HG03159 (cell line): ENCODE results near the gene CMTM8.
"Not testable (repeated sequence)": the region's sequence is repeated elsewhere in the genome, so short reads cannot be mapped to it uniquely, and the experiment has no call there.

Experiments
- ATAC-seq: cut with Tn5 transposase; IDR thresholded peaks from one replicate; pipeline ENCODE4 v1.9.1; 2021; ENCODE audit warnings: mild to moderate bottlenecking, moderate library complexity; ENCODE audit not compliant: unreplicated experiment

The CMTM8 gene

DNA sequence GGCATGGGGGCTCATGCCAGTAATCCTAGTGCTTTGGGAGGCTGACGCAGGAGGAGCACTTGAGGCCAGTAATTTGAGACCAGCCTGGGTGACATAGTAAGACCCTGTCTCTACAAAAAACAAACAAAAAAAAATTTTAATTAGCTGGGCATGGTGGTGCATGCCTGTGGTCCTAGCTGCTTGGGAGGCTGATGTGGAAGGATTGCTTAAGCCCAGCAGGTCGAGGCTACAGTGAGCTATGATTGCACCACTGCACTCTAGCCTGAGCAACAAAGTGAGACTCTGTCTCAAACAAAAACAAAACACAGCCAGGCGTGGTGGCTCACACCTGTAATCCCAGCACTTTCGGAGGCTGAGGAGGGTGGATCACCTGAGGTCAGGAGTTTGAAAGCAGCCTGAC is 9.7 kb upstream of the CMTM8 start:
- not testable (repeated sequence) for ATAC-seq

DNA sequence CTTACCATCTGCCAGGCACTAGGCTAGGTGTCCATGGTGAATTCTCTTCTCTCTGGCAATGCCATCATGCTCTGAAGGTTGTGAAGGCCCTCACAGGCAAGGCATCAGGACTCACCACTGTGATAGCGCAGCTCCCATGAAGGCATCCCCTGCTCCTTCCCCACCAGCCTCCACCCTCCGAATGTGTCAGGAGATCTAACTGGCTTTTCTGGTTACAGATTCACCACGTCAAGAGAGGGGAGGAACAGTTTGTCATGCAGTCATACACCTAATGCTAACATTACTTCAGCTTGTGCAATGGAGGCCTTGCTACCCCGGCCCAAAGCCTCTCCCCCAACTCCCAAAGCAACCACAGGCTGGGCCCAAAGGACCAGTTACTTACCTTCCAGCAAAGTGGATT is 8.9 kb upstream of the CMTM8 start:
- ATAC-seq, result no peak

DNA sequence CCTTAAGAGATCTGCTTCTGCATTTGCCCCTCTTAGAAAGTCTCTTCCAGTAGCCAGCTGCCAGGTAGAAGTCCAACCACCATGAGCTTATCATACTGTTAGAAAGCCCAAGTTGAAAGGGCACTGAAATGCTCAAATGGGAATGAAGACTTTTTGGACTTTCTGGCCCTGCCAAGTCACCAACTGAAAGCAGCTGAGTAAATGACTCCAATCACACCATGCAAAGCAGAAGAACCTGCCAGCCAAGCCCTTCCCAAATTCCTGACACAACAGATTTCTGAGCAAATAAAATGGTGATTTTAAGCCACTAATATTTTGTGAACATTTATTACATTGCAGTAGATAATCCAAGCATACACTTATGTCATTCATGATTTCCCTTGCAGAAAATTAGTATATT is 2.1 kb upstream of the CMTM8 start:
- ATAC-seq, result no peak

DNA sequence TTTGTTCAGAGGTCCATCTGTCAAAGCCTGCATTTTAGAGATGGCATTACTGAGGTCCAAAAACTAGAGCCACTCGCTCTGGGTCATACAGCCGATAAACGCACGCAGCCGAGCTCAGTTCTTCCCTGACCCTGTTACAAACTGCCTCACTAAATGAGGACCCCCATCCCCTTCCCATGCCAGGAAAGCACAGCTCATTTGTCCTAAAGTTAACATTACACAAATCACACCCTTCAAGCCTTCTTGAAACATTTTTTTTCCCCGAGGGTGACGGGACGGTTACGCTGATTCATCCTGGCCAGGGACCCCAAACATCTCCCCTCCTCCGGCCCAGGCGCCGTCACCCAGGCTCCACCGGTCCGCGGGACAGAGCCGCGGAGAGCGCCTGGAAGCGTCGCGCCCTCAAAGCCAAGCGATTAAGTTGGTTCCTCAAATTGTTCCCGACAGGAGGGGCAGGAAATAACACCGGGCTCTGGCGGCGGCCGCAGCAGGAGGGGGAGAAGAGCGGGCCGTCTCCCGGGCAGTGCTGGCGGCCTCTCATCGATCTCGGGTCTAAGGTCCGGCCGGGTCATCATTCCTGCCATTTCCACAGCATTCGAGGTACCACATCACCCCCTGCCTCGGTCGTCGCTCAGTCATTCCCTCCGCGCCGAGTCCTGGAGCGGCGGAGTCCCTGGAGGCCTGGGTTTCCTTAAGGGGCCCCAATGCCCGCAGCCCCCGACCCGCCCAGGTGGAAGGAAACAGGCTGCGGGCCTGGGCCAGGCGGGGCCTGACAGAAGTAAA is 619 bp upstream of the CMTM8 start:
- ATAC-seq, result peak; percentile 4

DNA sequence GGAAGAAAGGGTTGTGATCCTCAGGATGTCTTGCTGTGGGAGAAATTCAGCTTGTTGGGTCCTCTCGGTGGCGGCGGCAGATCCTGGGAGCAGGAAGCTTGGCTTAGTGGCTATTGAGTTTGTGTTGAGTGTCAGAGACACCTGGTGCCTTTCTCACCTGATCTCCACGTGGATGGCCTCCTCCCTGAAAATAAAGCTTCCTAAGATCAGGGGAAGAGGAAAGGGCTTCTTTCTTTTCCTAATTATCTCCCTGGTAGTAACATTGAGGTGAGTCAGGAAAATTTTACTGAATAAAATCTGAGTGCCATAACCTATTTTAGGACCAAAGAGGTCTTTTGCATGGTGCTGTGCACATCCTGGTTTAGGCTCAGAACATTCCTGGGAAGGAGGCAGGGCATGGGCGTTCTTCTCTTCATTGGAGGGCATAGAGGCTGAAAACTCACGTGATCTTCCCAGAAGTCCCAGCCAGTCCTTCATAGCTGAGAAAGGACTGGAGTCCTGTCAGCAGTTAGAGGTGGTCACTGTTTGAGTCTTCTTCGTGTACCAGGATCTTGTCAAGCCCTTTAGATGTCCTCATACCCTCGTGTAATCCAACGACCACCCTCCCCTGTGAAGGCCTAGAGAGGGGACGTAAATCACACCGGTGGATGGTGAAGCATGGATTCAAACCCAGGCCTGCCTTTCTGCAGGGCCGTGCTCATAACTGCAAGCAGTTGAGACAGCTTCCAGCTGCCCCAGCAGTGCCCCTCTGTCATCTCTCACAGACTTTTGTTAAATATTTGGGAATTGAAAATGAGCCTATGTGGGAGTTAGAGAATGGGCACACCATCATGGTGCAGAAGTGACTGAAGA is 1.1 kb downstream of the CMTM8 start:
- no peak for ATAC-seq

DNA sequence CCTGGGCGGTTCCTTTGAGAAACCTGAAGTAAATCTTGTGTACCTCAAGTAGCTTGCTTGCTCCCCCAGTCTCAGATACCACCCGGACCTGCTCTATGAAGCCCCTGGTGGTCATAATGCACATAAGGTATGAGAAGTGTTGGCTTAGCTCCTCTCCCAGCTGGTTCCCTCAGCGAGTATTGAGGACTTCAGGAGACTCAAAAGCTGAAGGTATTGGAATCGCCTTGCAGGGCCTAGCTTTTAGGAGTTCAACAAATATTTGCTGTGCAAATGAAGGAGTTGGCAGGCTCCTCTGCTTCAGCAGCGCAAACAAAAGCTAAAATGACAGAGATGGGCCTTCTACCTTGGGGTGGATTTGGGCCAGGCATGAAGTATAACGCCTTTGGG is 1.7 kb downstream of the CMTM8 start:
- peak; percentile 61 for ATAC-seq

DNA sequence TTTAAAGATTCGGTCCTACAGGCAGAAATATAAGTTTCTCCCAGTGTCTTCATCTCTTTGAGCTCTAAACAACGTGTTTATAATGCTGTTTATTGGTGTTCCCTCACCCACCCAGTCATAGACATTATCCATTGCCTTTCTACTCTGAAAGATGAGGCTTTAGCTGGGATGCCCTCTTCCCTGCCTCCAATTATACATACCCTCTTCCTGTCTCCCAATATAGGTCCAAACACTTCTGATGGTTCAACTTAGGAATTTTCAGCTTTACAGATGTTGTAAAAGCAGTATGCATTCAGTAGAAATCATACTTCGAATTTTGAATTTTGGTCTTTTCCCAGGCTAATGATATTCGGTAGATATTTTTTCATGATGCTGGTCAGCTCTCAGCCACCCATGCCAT is 2.6 kb downstream of the CMTM8 start:
- no peak for ATAC-seq

DNA sequence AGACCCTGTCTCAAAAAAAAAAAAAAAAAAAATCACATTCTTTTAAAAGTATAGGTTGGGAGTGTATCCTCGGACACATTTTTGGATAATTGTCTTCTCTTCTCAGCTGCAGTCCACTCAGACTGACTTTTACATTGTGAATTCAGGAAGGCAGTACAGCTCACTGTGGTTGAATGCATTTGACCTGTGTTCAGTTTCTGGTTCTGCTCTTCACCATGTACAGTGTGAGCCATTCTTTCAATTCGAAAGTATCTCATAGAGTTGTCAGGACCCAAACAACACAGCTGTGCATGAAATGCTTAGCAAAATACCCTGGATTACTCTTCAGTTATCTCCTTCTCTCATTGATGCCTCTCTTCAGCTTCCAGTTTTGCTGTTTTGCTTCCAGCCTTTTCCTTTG is 5.0 kb downstream of the CMTM8 start:
- ATAC-seq, result no peak

DNA sequence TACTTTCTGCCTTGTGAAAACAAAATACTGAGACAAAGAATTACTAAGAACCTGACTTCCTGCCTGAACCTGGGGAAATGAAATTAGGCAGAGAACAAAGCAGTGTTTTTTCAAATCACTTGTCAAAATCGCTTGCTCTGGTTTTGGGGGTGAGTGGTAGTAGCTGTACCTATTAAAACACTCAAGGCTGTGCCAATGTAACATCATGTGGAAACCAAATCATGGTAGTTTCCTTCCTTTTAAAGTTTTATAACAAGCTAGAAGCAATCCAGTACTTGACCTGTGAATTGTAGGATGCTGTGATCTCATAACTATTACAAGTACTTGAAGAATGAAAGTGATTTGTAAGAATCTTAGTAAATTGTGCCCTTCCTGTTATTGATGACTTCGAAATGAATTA is 6.7 kb downstream of the CMTM8 start:
- ATAC-seq, result no peak

DNA sequence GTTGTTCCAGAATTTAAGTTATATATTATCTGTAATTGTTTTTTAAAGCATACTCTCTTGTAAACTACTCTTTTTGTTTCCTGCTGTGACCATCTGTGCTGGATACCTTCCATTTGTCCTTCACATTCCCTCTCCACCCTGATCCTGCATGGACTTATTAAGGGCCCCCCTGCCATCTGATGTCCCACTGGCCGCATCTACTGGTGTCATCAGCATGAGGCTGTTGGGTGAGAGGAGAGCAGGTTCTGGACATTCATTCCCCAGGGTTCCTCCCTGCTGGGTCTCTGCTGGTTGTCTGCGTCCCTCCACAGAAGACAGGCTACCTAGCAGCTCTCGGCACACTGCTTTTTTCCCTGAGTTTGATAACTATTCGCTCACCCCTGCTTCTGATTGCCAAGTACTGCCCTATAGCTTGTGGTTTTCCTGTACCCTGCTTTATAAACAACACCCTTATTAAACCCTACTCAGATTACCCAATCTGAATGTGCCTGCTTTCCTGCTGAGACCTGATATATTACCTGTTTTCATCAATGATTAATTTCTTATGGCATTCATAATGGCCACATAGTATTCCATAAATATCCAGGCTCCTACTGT is 7.7 kb downstream of the CMTM8 start:
- no peak for ATAC-seq

DNA sequence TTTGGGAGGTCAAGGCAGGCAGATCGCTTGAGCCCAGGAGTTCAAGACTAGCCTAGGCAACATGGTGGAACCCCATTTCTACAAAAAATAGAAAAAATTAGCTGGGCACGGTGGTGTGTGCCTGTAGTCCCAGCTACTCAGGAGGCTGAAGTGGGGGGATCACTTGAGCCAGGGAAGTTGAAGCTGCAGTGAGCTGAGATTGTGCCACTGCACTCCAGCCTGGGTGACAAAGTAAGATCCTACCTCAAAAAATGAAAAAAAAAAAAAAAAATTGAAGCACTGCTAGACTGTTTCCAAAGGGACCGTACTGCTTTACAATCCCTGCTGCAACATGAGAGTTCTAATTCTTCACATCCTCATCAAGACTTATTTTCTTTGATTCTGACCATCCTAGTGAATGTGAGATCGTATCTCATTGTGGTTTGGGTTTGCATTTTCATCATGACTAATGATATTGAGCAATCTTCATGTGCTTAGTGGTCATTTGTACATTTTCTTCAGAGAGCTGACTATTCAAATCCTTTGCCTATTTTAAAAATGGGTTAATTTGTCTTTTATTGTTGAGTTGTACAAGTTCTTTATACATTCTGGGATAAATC is 10.8 kb downstream of the CMTM8 start:
- ATAC-seq, result no peak

DNA sequence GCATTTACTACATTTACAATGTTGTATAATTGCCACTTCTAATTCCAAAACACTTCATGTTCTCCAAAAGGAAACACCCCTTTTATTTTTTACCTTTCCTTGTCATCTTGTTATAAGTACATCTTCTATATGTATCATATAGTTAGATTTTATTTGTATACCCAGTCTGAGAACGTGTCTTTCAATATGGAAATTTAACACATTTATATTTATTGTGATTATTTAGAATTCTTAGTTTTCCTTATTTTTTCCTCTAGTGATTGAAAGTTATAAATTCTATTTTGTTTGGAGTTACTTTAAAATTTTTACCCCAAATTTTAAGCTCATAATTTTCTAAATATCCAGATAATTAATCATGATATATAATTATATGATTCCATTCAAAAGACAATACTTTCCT is 15.8 kb downstream of the CMTM8 start:
- no peak for ATAC-seq

DNA sequence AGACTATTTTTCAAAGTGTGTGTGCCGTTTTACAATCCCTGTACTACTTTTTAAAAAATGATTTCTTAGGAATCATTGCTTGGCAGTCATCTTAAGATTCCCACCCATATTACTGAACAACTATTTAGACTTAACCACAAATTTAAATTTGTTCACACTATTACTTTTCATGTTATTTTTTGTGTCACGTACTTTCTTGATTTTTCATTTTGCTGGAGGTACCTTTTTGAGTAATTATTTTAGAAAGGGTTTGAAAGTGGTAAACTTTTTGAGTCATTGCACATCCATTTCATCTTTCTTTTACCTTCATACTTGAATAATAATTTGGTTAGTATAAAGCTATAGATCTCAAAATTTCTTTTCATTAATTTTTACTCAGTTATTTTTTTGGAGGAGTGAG is 16.9 kb downstream of the CMTM8 start:
- no peak for ATAC-seq

DNA sequence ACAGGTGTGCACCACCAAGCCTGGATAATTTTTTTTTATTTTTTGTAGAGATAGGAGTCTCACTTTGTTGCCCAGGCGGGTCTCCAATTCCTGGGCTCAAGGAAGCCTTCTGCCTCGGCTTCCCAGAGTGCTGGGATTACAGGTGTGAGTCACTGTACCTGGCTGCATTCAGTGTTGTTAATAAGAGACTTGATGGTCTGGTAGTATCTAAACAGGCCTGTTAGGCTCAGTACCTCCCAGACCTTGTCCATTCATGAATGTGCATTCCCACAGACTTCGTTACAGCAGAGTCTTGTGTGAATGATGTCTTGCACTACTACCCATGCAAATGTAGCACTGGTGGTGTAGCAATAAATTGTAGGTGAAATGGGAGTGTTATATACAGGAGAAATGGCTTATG is 17.7 kb downstream of the CMTM8 start:
- ATAC-seq, result no peak

DNA sequence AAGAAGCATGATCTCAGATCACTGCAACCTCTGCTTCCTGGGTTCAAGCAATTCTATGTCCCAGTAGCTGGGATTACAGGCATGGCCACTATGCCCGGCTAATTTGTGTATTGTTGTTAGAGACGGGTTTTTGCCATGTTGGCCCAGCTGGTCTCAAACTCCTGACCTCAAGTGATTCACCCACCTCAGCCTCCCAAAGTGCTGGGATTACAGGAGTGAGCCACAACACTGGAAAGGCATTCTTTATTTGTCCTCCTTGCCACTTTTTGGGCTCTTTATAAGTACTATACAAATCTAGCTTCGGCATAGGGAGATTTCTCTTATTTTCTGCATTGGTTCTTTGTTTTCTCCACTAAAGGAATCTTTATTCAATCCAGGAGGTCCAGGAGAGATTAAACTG is 18.6 kb downstream of the CMTM8 start:
- no peak for ATAC-seq

DNA sequence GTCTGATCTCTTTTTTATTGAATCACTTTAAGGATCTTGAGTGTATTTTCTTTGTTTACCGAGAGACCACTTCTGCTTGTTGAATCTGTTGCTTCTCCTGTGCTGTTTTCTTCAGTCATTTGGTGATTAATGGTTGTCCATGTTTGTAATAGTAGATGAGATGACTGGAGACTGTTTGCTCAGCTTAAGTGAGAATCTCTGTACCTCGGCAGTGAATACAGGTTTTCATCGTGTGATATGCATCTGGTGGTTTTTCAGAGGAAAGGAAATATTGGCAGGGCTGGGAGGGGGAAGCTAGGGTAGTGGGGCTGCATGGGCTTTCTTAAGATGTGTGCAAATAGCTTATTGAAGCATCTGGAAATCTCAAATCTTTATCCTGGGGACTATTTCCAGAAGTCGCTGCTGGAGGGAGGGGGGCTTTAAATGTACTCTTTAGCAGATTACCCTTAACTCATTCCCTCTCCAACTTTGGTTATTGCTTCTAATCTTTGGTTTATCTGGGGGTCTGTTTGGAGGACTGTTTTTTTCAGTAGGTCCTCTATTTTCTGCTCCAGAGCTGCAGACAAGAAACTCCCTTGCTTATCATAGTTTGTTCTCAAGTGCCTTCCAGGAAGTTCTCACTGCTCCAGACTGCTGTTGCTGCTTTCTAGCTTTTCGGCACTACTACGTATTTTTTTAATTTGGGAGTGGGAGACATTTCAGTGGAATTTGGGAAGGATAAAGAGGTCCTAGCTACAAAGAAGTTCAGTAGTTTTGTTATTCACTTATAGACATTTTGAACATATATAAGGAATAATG is 19.4 kb downstream of the CMTM8 start:
- ATAC-seq, result no peak

DNA sequence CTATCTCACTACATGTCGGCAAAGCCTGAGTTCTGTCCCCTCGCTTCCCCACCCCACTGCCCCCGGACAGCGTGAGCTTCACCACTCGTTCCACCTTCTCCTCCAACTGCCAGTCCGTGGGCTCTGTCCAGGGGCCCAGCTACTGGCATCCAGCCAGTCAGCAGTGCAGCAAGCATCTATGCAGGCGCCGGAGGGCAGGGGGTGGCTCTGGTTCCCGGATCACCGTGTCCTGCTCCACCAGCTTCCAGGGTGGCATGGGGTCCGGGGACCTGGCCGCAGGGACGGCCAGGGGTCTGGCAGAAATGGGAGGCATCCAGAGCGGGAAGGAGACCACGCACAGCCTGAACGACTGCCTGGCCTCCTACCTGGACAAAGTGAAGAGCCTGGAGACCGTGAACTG is 20.4 kb downstream of the CMTM8 start:
- no peak for ATAC-seq

DNA sequence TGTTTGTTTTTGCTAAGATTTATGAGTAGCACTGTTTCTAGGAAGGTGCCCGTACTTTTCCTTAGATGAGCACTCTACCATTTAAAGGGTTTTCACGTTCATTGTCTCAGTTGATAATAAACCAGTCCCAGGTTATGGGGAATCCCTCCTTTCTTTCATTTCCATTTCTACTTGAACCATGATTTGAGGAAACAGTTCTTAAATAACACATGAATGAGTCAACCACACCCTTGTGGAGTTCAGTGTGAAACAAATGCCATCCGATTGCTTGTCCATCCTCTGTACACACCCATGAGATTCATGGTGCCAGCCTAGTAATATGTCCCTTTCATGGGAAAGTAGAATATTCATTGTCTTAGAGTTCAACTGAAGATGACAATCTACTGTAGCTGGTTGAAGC is 23.1 kb downstream of the CMTM8 start:
- ATAC-seq, result no peak

DNA sequence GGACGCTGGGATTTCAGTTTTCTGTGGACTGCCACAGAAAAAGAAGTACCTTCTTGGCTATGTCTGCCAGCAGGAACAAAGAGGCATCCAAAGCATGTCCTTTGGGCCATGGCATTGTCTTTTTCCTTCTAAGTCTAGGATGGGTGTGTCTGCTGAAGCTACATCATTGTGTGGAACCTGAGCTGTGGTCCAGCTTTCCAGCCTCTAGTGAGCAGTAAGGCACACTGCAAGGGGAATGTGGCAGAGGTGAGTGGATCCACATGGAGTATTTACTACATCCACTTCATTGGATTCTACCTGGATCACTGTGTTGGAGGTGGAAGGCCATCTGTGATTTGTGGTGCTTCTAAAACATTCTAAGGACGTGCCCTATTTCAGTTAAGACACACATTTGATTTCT is 23.7 kb downstream of the CMTM8 start:
- no peak for ATAC-seq

DNA sequence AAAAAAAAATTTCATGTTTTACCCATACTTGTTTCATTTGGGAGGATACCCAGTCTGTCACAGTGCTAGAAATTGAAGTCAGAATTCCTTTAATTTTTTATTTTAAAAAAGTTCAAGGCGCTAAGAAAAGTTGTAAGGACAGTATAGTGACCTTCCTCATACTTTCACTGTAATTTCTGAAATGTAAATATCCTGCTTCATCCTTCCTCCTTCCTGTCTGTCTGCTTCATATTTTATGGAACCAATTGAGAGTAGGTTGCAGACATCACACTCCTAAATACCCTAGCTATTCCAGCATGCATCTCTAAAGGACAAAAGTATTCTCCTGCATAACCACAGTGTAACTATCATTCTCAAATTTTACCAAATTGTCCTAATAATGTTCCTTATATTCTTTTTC is 35.8 kb downstream of the CMTM8 start:
- no peak for ATAC-seq

DNA sequence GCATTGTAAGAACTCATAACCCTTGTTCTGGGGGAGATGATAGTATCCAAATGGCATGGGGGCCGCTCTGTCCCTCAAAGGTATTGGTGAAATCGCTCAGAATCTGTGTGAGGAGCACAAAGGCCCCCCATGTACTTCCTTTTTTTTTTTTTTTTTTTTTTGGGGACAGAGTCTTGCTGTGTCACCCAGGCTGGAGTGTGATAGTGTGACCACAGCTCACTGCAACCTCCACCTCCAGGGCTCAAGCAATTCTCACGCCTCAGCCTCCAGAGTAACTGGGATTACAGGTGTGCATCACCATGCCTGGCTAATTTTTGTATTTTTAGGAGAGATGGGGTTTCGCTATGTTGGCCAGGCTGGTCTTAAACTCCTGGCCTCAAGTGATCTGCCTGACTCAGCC is 37.0 kb downstream of the CMTM8 start:
- ATAC-seq, result no peak
